Ascending aorta (tissue), 2 donors: ENCODE measurements around the gene ARID1B. TPM values are rescaled to one million over a fixed set of nuclear protein-coding genes. Genes with fewer than 3 reads are reported as not detected.

Experiments
- DNase-seq, 2 donors: peaks; one replicate each; pipeline ENCODE4 v3.0.0-alpha.2; 2019; ENCODE audit warnings: low spot score in 2 of 2
- H3K27ac ChIP-seq, 2 donors: fragments of 200-600 bp; sonication (generic); one replicate each; pipeline ENCODE4 v1.5.1; 2016 to 2017; ENCODE audit warnings: mild to moderate bottlenecking in 1 of 2
- H3K27me3 ChIP-seq: fragments of 200-600 bp; sonication (generic); one replicate; pipeline ENCODE4 v1.5.1; 2017
- H3K36me3 ChIP-seq, 2 donors: fragments of 200-600 bp; sonication (generic); one replicate each; pipeline ENCODE4 v1.5.1; 2016
- H3K4me1 ChIP-seq, 2 donors: fragments of 200-600 bp; sonication (generic); one replicate each; pipeline ENCODE4 v1.5.1; 2016 to 2017; ENCODE audit warnings: mild to moderate bottlenecking in 1 of 2
- H3K4me3 ChIP-seq, 2 donors: fragments of 200-600 bp; sonication (generic); one replicate each; pipeline ENCODE4 v1.5.1; 2016 to 2017; ENCODE audit warnings: mild to moderate bottlenecking in 1 of 2
- H3K9me3 ChIP-seq, 2 donors: fragments of 200-600 bp; sonication (generic); one replicate each; pipeline ENCODE4 v1.5.1; 2016
- intact Hi-C: fragments of 100-400 bp; cut with DNase I; formaldehyde crosslinking; loops from one replicate; pipeline ENCODE4 v1.15.1; 2023
- total RNA-seq: library from RNA; depleted of rRNA; stranded (reverse); fragments of >200 nt; gene quantifications from one replicate; pipeline ENCODE4 v1.1.0, GENCODE V29; 2016
- TF ChIP-seq, protein P1 (sequence below), 3 experiments: fragments of 200-600 bp in 2 of 3; fragments of 450-650 bp in 1 of 3; sonication (generic) in 2 of 3; IDR thresholded peaks; one replicate each; pipeline ENCODE4 v1.5.1; 2016 to 2019; ENCODE audit warnings: antibody characterized with exemption in 3 of 3, mild to moderate bottlenecking in 1 of 3, moderate library complexity in 1 of 3

Gene ARID1B
- total RNA-seq, 1 donor from 2014 or later = 97.9 TPM

DNA sequence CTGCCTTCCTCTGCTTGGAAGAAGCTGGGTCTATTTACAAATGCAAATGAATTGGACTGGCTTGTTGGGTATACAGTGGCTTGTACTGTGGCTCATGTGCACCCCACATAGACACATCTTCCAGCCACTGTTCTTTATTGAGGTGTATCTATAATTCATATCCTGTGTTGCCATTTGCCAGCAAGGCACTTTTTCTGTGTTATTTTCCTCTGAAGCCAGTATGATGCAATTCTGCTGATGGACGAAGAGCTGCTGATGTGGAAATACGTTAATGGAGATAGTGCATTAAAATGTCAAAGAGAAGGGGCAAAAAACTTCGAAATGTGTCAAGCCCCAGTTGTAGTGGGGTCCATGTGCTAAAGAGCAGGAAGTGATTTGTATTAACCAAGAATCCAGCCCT lies 378.6 kb downstream of the ARID1B start:
- no peak overlapping the region for H3K4me3 ChIP-seq
- H3K36me3 ChIP-seq = peaks cover 5 to 7% of the 10 kb centered on the region in 2 donors
- H3K27ac ChIP-seq = no peak overlapping the region
- TF ChIP-seq, protein P1, sequence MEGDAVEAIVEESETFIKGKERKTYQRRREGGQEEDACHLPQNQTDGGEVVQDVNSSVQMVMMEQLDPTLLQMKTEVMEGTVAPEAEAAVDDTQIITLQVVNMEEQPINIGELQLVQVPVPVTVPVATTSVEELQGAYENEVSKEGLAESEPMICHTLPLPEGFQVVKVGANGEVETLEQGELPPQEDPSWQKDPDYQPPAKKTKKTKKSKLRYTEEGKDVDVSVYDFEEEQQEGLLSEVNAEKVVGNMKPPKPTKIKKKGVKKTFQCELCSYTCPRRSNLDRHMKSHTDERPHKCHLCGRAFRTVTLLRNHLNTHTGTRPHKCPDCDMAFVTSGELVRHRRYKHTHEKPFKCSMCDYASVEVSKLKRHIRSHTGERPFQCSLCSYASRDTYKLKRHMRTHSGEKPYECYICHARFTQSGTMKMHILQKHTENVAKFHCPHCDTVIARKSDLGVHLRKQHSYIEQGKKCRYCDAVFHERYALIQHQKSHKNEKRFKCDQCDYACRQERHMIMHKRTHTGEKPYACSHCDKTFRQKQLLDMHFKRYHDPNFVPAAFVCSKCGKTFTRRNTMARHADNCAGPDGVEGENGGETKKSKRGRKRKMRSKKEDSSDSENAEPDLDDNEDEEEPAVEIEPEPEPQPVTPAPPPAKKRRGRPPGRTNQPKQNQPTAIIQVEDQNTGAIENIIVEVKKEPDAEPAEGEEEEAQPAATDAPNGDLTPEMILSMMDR (IDR thresholded peaks at IDR 0.05) = no peak
- H3K4me1 ChIP-seq = peaks cover 0 to 4% of the 10 kb centered on the region in 2 donors
- no peaks in the 10 kb centered on the region for H3K27me3 ChIP-seq
- DNase-seq = no peak
- no peaks in the 10 kb centered on the region for H3K9me3 ChIP-seq
- intact Hi-C loops = no loop called here

DNA sequence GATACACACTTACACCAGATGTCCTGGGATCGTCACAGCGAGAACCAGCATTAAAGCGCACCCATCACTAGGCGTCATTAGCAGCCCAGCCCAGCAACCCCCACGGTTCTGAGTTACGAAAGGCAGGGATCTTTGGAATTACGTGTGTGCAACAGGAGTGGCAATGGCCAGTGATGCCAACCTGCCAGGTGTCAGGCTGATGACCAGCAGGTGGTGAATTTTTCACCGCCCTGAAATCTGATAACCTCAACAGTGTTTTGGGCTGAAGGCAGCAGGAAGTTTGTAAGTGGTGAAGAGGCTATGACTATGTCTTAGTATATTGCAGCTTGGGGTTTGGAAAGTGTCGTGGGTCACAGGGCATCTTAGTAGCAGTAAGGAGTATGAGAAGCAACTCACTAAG lies 380.1 kb downstream of the ARID1B start:
- Histone ChIP-seq H3K4me3 (no peak overlapping the region), H3K9me3 (no peaks in the 10 kb centered on the region), H3K27ac (no peak overlapping the region), H3K4me1 (no peaks in the 10 kb centered on the region), H3K36me3 (peaks cover 5 to 7% of the 10 kb centered on the region in 2 donors), H3K27me3 (no peaks in the 10 kb centered on the region)
- intact Hi-C loops = no loop called here
- no peak for DNase-seq
- TF ChIP-seq, protein P1 (IDR thresholded peaks at IDR 0.05) = no peak

DNA sequence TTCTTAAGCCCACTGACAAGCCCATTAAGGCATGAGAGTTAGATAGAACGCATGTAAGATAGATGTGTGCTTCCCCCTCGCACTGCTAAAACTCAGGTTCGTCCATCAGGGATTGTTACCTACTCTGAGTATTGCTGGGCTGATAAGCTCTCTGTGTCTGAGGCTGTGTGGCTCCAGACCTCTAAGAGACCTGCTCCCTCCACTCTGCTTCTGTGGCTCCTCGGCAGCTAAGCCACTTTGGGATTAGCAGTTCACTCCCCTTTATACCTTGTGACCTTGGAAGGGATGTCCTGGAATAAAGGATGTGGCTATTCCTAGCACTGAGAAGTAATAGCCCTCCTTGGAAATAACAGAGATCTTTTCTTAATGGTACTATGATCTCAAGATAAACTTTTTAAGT lies 381.3 kb downstream of the ARID1B start:
- Histone ChIP-seq H3K9me3 (no peaks in the 10 kb centered on the region), H3K27ac (no peak overlapping the region), H3K27me3 (no peaks in the 10 kb centered on the region), H3K36me3 (peaks cover 5 to 7% of the 10 kb centered on the region in 2 donors), H3K4me3 (no peak overlapping the region), H3K4me1 (no peaks in the 10 kb centered on the region)
- DNase-seq = no peak
- intact Hi-C loops = no loop called here
- TF ChIP-seq, protein P1 (IDR thresholded peaks at IDR 0.05) = no peak

DNA sequence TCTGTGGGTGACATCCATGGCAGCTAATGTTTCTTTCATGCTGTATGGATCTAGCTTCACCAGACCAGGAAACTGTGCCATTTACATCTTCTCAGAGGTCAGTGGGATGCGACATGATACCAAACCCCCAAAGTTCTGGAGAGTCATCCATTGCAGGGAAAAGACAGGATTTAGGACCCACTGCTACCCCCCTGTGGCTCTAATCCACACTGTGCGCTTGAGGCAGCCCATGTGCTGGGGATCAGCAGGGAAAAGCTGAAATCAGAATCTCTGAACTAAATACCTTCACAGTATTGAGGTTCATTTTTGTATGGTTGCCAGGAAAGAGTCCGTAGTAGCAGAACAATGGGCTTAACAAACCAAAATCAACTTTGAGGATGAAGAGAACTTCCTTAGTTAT lies 381.7 kb downstream of the ARID1B start:
- no peaks in the 10 kb centered on the region for H3K27me3 ChIP-seq
- H3K27ac ChIP-seq = no peak overlapping the region
- TF ChIP-seq, protein P1 (IDR thresholded peaks at IDR 0.05) = no peak
- H3K9me3 ChIP-seq = no peaks in the 10 kb centered on the region
- peaks cover 5 to 7% of the 10 kb centered on the region in 2 donors for H3K36me3 ChIP-seq
- intact Hi-C loops = no loop called here
- no peak overlapping the region for H3K4me3 ChIP-seq
- DNase-seq = no peak
- H3K4me1 ChIP-seq = no peaks in the 10 kb centered on the region

DNA sequence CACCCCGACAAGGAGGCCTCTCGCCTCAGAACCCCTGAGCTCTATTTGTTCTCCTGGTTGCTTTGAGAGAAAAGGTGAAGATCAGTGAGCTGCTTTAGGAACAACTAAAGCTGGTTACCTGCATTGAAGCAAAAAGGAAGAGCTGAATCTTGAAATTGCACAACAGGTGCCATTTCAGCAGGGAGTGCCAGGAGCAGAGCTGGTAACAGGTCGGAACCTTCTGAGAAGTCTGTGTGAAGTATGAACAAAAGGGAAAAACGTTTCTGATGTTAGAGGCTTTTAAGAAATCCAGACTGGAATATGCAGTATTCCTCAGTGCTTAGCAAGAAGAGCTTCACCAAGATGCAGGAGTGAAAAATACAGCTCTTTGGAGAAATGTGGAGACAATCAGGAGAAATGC lies 382.2 kb downstream of the ARID1B start:
- H3K4me1 ChIP-seq = no peaks in the 10 kb centered on the region
- peaks cover 5 to 7% of the 10 kb centered on the region in 2 donors for H3K36me3 ChIP-seq
- no peak overlapping the region for H3K4me3 ChIP-seq
- TF ChIP-seq, protein P1 (IDR thresholded peaks at IDR 0.05) = no peak
- intact Hi-C loops = no loop called here
- no peaks in the 10 kb centered on the region for H3K9me3 ChIP-seq
- no peak for DNase-seq
- H3K27ac ChIP-seq = no peak overlapping the region
- H3K27me3 ChIP-seq = no peaks in the 10 kb centered on the region

DNA sequence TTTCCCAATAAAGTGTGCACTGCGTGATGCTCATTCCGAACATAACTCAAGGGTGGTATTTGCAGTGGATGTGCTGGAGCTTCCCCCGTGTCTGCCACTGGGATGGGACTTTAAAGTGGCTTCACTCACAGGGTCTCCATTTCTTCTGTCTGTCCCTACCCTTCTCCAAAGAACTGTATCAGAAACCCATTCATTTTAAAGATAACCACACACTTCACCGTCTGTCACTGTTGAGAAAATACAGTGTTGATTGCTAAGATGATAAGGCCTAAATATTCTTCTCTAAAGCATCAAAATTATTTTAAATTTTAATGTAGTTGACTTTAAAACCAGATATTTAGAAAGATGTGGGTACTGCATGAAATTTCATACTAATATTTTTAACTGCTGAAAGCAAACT lies 384.7 kb downstream of the ARID1B start:
- Histone ChIP-seq H3K4me1 (no peaks in the 10 kb centered on the region), H3K27ac (no peak overlapping the region), H3K9me3 (no peaks in the 10 kb centered on the region), H3K27me3 (no peaks in the 10 kb centered on the region), H3K36me3 (peaks cover 0 to 4% of the 10 kb centered on the region in 2 donors), H3K4me3 (no peak overlapping the region)
- DNase-seq = no peak
- intact Hi-C loops = no loop called here
- TF ChIP-seq, protein P1 (IDR thresholded peaks at IDR 0.05) = no peak
